Endothelial cell of umbilical vein (primary cell): Measurements from ENCODE around the gene RHEX.
"Not testable (repeated sequence)": the region's sequence is repeated elsewhere in the genome, so short reads cannot be mapped to it uniquely, and the experiment has no call there.

ENCODE experiments used
- EZH2 ChIP-seq: IDR thresholded peaks from 2 replicates; pipeline ENCODE4 v1.6.1; 2012; ENCODE audit warnings: borderline replicate concordance, low read depth, mild to moderate bottlenecking, moderate library complexity, low read length, inconsistent platforms; ENCODE audit not compliant: severe bottlenecking
- POLR2A ChIP-seq: IDR thresholded peaks from 2 replicates; pipeline ENCODE4 v1.6.1; 2012; ENCODE audit warnings: low read depth, mild to moderate bottlenecking, control low read depth, low read length
- TF ChIP-seq, protein P1 (sequence below), 2 donors: IDR thresholded peaks; 1 replicate in 1 of 2; 2 replicates in 1 of 2; pipeline ENCODE4 v1.5.1; 2011; ENCODE audit warnings: low read length in 2 of 2, mild to moderate bottlenecking in 2 of 2, moderate library complexity in 2 of 2, control low read depth in 1 of 2, inconsistent platforms in 1 of 2, low read depth in 1 of 2; ENCODE audit not compliant: insufficient read depth in 1 of 2; ENCODE audit errors: extremely low read depth in 1 of 2
- TF ChIP-seq, protein P2 (sequence below): IDR thresholded peaks from 2 replicates; pipeline ENCODE4 v1.6.1; 2011; ENCODE audit not compliant: insufficient read depth, insufficient read length

DNA sequence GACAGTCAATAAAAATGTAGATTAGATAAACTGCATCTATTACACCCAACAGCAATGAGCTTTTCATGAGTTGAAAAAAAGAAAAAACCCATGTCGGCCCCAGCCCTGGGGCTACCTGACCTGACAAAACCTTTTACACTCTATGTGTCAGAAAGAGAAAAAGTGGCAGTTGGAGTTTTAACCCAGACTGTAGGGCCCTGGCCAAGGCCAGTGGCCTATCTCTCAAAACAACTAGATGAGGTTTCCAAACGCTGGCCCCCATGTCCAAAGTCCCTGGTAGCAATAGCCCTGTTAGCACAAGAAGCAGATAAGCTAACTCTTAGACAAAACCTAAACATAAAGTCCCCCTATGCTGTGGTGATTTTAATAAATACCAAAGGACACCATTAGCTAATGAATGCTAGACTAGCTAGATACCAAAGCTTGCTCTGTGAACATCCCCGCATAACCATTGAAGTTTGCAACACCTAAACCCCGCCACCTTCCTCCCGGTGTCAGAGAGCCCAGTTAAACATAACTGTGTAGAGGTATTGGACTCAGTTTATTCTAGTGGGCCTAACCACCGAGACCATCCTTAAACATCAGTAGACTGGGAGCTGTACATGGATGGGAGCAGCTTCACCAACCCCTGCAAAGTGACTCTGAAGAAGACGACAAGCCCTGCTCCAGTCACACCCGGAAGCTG, 2.8 kb downstream of the RHEX start:
- TF ChIP-seq POLR2A, EZH2: not testable (repeated sequence)
- TF ChIP-seq, protein P1, sequence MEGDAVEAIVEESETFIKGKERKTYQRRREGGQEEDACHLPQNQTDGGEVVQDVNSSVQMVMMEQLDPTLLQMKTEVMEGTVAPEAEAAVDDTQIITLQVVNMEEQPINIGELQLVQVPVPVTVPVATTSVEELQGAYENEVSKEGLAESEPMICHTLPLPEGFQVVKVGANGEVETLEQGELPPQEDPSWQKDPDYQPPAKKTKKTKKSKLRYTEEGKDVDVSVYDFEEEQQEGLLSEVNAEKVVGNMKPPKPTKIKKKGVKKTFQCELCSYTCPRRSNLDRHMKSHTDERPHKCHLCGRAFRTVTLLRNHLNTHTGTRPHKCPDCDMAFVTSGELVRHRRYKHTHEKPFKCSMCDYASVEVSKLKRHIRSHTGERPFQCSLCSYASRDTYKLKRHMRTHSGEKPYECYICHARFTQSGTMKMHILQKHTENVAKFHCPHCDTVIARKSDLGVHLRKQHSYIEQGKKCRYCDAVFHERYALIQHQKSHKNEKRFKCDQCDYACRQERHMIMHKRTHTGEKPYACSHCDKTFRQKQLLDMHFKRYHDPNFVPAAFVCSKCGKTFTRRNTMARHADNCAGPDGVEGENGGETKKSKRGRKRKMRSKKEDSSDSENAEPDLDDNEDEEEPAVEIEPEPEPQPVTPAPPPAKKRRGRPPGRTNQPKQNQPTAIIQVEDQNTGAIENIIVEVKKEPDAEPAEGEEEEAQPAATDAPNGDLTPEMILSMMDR (IDR thresholded peaks at IDR 0.05; ENCODE audit: extremely low read depth in 1 of 2, insufficient read depth in 1 of 2, low read depth in 1 of 2, low read length in 2 of 2) = not testable (repeated sequence)
- TF ChIP-seq, protein P2, sequence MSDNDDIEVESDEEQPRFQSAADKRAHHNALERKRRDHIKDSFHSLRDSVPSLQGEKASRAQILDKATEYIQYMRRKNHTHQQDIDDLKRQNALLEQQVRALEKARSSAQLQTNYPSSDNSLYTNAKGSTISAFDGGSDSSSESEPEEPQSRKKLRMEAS = not testable (repeated sequence)
